ENCODE results near the gene PRDM16. TPM values are rescaled to one million over a fixed set of nuclear protein-coding genes. Genes with fewer than 3 reads are reported as not detected.

Gene PRDM16
- total RNA-seq, 1 experiment from 2014 or later: not detected

DNA sequence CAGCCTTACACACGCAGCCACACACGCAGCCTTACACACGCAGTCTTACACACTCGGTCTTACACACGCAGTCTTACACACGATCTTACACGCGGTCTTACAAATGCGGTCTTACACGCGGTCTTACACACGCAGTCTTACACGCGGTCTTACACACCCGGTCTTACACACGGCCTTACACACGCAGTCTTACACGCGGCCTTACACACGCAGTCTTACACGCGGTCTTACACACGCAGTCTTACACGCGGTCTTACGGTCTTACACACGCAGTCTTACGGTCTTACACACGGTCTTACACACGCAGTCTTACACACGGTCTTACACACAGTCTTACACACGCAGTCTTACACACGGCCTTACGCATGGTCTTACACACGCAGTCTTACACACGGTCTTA, 111.9 kb downstream of the PRDM16 start:
- DNase-seq (ENCODE audit: low read depth): no peak

DNA sequence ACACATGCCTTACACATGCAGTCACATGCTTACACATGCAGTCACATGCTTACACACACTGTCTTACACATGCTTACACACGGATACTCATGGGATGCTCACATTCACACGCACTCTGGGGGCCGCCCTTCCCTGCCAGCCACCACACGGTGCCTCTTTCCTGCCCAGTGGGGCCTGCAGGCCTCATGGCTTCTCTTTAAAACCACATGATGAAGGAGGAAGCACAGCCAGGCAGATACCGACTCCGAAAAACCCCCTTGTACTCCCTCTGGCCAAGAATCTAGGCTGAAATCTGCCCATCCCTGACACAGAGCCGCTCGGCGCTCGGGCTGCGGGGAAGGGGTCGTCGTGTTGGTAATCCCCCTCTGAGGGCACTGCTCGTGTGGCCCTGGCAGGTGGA, 113.0 kb downstream of the PRDM16 start:
- DNase-seq (ENCODE audit: low read depth): no peak

DNA sequence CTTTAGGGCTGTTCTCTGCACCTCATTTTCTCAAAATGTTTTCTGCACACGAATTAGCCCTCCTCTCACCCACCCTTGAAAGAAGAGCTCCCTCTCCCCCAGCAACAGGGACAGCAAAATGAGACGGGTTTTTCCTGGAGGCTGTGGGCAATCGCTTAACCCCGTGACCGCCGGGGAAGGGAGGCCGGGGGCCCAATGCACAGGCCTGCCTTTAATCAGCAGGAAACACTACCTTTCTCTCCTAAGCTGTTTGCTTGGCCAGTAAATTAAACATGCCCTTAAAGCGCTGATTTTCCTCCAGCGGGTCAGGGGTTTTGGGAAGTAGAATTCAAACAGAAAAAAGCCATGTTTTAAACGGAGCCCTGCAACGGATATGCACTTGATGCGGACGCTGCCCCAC, 114.4 kb downstream of the PRDM16 start:
- no peak for DNase-seq (ENCODE audit: low read depth)

DNA sequence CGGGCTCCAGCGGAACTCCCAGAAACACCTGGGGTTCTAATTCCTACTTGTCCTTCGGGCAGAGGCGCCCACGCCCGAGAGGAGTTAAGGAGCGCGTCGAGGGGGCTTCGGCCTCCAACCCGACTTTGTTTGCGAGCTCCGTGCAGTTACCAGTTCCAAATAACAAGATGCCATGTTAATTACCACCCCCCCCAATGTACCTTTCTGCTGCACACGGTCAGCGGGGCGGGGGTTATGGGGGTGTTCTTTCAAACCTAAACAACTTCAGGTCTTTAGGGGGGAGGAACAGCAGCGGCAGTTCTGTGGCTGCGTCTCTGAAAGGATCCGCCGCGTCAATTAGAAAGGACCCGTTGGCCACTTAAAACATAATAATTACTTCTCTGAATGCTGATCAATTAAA, 114.8 kb downstream of the PRDM16 start:
- DNase-seq (ENCODE audit: low read depth): no peak

GRCh38 chr1:3184666-3185065, 115.7 kb downstream of the PRDM16 start:
- no peak for DNase-seq (ENCODE audit: low read depth)

- DNase-seq (ENCODE audit: low read depth): no peak
Observed at GRCh38 chr1:3185896-3186525, 117.0 kb downstream of the PRDM16 start.

DNA sequence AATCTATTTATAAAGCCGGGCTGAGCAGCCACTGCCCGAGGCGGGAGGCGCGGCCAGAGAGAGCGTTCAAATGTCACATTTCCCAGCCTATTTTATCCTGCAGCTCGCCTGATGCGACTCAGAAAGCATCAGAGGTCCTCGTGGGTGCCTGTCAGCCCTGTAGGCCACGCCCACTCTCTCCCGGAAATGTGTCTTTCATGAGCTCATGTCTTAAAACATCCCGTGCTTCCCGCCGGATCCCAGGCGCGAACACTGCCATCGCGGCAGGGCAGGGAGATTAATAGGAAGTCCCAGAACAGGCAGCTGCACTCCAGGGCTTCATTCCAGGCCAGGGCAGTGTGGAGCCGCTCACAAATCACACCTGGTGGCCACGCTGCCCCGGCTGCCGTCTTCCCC, 117.5 kb downstream of the PRDM16 start:
- DNase-seq (ENCODE audit: low read depth): no peak

DNA sequence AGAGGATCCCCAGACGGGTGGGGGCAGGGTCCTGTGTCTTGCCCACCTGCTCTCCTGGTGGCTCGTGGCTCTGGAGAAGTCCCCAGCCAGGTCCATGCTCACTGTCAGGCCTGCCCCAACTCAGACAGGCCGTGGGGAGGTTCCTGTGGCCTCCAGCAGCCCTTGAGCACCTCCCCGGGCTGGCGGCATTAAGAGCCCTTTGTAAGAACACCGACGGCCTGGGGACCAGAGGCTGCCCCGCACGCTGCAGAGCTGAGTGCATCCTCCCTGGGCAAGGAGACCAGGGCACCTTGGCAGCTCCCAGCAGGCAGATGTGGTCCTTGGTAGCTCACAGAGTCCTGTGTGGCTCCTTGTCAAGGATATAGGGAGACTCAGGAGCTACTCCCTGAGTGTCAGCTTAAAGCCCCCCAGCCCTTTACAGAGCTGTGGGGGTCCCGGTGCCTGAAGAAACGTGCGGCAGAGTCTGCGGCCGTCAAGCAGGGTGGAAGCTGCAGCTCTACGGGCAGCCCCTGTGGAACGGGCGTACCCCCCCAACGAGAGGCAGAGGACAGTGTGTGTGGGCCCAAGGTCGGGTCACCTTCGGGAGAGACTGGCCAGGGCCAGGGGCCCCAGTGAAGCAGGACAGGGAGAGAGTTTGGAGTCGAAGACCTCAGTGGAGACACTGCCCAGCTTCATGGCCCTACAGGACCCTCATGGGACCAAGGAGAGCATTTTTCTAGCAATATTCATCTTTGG, 118.6 kb downstream of the PRDM16 start:
- DNase-seq (ENCODE audit: low read depth): no peak

DNA sequence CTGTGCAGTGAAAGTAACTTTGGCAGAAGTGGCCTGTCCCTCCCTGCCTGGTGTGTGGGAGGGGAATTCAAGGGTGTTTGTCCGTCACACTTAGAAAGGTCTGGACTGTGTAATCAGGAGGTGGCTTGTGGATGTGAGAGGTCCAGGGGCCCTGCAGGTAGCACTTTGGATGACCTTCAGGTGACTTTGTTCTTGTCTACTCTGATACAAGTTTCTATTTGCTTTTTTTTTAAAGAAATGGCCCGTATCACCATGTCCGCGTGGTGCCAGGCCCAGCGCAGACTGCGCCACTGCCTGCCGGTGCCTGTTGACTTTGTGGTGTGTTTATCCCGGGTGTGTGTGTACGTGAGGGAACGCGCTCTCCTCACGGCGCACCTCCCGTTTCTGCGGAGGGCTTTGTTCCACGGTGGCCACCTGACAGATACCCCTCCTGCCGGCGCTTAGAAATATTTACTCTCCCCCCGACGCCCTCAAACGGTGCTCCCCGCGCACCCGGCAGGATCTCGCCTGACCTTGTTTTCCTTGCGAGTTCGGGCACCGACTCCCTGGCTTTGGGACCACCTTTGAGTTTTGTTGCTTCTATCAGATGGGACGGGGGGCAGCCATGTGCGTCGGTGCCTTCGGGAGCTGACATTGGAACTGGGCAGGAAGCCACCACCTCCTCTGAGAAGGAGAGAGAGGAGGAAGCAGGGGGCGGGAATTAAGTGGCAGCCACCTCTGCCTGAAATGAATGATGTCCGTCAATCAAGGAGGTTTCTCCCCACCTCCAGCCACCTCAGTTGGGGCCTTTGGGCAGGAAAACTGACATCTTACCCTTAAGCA, 119.4 kb downstream of the PRDM16 start:
- no peak for DNase-seq (ENCODE audit: low read depth)

GRCh38 chr1:3190256-3191041, 121.4 kb downstream of the PRDM16 start:
- DNase-seq (ENCODE audit: low read depth): no peak

- DNase-seq (ENCODE audit: low read depth): no peak
Observed at GRCh38 chr1:3192361-3192760, 123.4 kb downstream of the PRDM16 start.

GRCh38 chr1:3192825-3193224, 123.8 kb downstream of the PRDM16 start:
- no peak for DNase-seq (ENCODE audit: low read depth)

- no peak for DNase-seq (ENCODE audit: low read depth)
Observed at GRCh38 chr1:3193811-3194210, 124.8 kb downstream of the PRDM16 start.

GRCh38 chr1:3194760-3195479, 125.9 kb downstream of the PRDM16 start:
- DNase-seq (ENCODE audit: low read depth): no peak

DNA sequence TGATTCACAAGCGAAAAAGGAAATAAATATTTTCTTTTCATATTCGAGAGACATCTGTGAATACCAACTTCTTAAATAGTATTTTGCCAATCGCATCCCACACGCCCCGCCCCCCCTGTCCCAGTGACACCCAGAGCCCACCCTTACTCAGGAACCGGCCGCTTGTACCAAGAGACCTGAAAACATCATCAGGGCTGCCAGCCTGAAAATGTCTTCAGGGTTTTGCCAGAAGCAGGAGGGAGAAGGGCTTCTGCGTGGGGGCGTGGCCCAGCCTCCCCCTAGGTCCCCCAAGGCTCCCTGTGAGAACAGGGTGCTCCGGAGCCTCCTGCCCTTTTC, 126.4 kb downstream of the PRDM16 start:
- DNase-seq (ENCODE audit: low read depth): no peak

GRCh38 chr1:3195966-3196515, 127.0 kb downstream of the PRDM16 start:
- no peak for DNase-seq (ENCODE audit: low read depth)

- no peak for DNase-seq (ENCODE audit: low read depth)
Observed at GRCh38 chr1:3196577-3197245, 127.7 kb downstream of the PRDM16 start.

- DNase-seq (ENCODE audit: low read depth): no peak
Observed at GRCh38 chr1:3197781-3198316, 128.8 kb downstream of the PRDM16 start.

DNA sequence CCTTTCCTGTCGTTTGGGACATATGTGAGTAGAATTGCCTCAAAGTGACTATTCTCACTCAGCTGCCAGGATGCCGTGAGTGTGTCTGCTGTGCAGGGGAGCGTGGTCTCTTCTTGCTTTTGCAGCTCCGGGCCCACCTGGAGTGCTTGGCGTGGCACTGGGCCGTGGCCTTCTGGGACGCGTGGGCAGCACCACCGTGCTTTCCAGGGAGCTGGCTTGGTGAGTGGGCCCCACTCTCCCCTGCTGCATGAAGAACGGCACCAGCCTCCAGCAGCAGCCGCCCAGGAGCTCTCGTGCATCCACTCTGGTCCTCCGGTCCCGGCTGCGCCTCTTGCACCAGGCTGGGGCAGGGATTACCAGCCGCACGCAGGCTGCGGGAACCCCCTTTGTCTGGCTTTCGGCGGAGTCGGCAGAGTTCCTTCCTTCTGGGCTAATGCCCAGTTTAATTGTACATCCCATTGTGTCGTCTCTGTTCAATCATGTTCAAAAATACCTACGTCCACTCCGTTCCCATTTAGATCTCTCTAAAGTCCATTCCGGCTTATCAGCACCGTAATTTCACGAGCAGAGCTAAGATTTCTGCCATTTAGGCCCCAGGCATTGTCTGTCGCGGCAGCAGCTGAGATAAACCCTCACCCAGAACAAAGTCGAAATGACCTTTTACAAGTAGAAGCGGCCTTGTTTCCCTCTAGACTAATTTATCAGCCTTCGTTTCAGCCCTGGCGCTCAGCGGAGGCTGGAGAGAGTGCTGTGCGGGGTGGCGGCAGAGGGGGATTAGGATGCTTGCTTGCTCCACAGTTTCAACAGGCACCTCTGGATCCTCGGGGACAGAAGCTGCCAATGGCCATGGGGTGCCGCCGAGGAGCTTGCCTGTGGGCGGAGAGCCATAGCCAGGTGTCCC, 129.6 kb downstream of the PRDM16 start:
- DNase-seq (ENCODE audit: low read depth): no peak
